Activated naive CD8-positive, alpha-beta T cell treated with anti-CD3 and anti-CD28 coated beads, Interleukin-2, amount 50 U/mL, for 16 hours (primary cell): ENCODE data around the gene LCE2B.
"Not testable (repeated sequence)": the region's sequence is repeated elsewhere in the genome, so short reads cannot be mapped to it uniquely, and the experiment has no call there.

ENCODE experiments used
- DNase-seq: peaks from one replicate; pipeline ENCODE4 v3.0.0-alpha.2; 2020; ENCODE audit warnings: low read depth, low spot score

LCE2B gene

DNA sequence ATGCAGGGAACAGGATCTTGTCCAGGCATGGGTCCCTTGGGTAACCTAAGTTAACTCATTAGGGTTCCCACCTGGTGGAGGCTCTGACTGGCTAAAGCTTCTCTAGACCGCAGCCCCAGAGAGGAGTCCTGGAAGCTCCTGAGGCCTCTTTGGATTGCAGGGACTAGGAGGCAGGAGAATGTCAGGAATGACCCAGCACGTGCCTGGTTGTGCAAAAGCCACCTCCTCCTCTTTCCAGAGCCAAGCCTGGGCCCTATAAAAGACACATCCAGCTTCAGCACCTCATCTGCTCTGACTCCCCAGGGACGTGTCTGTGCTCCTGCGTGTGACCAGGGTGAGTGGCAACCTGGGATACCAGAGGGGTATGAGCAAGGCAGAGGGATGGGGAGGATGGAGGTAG, at the start of gene LCE2B:
Gene LCE2B (plus strand): TSS at position 301 of the 400 bp plus-strand sequence. CDS start 721 bp downstream, outside the sequence.
- DNase-seq: not testable (repeated sequence)

- DNase-seq: no peak
These were observed 45.6 kb upstream of the LCE2B start for GRCh38 chr1:152640351-152640750.

DNA sequence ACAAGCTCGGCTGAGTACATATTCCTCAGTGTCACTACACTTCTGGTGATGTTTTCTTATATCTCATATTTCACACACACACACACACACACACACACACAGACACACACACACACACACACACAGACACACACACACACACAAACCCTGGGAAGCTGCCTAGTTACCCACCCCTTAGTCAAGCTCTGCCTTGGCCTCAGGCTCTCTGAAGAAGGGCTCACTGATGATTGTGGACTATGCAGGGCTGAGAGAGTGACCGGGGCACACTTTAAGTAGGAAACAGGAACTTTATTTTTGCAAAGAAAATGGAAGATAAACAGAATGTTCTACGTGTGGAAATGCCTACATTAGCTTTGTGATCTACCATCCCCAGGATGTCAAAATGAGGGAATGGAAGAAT, 42.0 kb upstream of the LCE2B start:
- no peak for DNase-seq

- DNase-seq: no peak
These were observed 40.8 kb upstream of the LCE2B start for GRCh38 chr1:152645146-152645545.

DNA sequence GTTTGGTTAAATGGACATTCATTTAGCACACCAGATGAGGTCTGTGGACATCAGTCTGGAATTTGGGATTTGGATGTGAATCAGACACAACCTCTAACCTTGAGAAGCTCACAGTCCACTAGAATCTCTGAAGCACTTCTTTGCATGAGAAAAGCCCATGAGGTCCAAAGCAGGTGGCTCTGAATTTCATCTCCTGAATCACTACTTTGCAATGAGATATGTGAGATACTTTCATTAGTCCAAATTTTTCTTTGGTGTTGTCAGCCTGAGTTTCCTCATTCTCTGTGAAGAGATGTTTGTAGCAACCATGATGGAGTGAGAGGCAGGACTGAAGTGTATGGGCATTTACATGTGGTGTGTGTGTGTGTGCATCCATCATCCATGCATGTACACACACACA, 39.3 kb upstream of the LCE2B start:
- DNase-seq: no peak

GRCh38 chr1:152654110-152654509, 31.8 kb upstream of the LCE2B start:
- no peak for DNase-seq

- no peak for DNase-seq
These were observed 29.5 kb upstream of the LCE2B start for GRCh38 chr1:152656459-152656858.

DNA sequence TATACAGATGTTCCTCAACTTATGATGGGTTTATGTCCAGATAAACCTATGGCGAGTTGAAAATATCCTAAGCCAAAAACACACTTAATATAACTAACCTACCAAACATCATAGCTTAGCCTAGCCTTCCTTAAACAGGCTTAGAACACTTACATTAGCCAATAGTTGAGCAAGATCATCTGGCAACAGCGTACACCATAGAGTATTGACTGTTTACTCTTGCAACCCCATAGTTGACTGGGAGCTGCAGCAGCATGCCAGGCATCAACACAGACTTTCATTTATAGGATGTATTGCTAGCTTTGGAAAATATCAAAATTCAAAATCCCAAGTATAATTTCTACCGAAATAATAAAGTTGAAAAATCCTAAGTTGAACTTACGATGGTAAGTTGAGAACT, 28.2 kb upstream of the LCE2B start:
- DNase-seq: no peak

- no peak for DNase-seq
These were observed 27.3 kb upstream of the LCE2B start for GRCh38 chr1:152658649-152659048.

- DNase-seq: no peak
These were observed 22.8 kb upstream of the LCE2B start, which contains the start of gene LCE2D for GRCh38 chr1:152663098-152663497. Gene LCE2D (plus strand): TSS chr1:152663380. CDS start chr1:152664106, 726 bp downstream.

DNA sequence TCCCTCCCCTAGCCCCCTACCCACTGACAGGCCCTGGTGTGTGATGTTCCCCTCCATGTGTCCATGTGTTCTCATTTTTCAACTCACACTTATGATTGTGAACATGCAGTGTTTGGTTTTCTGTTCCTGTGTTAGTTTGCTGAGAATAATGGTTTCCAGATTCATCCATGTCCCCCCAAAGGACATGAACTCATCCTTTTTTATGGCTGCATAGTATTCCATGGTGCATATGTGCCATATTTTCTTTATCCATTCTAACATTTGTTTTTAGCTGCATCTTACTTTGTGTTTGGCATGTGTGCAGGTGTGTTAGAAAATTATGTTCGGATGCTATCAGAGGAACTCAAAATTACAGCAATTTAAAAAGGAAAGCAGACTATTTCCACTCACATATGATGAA, 19.8 kb upstream of the LCE2B start:
- not testable (repeated sequence) for DNase-seq

DNA sequence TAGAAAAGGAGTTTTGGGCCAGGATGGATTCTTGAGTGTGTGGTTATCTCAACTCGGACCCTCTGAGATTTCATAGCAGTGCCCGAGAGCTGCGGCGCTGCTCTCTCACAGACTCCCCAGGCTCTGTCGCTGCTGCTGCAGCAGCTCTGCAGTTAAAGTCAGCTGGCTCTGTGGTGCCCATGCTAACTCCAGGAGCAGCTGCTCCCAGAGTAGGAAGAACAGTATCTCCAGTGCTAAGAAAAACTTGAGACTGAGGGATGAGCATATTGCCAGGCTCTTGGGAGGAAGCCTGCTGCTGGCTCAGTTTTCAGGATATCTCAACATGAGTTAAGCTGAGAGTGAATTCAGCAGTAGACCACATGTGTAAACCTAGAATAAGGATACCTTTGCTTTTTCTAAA, 18.3 kb upstream of the LCE2B start:
- no peak for DNase-seq

- DNase-seq: no peak
These were observed 12.9 kb upstream of the LCE2B start for GRCh38 chr1:152673016-152673415.

DNA sequence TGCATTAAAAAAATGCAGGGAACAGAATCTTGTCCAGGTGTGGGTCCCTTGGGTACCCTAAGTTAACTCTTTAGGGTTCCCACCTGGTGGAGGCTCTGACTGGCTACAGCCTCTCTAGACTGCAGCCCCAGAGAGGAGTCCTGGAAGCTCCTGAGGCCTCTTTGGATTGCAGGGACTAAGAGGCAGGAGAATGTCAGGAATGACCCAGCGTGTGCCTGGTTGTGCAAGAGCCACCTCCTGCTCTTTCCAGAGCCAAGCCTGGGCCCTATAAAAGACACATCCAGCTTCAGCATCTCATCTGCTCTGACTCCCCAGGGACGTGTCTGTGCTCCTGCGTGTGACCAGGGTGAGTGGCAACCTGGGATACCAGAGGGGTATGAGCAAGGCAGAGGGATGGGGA, 10.9 kb upstream of the LCE2B start, which contains the start of gene LCE2C:
Gene LCE2C (plus strand): TSS at position 297 of the 400 bp plus-strand sequence. CDS start 737 bp downstream, outside the sequence.
- not testable (repeated sequence) for DNase-seq

DNA sequence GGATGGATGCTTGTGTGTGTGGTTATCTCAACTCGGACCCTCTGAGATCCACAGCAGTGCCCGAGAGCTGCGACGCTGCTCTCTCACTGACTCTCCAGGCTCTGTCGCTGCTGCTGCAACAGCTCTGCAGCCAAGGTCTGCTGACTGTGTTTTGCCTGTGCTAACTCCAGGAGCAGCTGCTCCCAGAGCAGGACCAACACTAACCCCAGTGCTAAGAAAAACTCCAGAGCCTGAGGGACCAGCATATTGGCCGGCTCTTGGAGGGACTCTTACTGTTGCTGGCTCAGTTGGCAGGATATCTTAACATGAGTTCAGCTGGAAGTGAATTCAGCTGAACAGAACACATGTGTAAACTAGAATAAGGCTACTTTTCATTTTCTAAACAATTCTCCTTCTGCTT, 6.5 kb upstream of the LCE2B start:
- DNase-seq: no peak

- DNase-seq: no peak
These were observed 4.3 kb upstream of the LCE2B start for GRCh38 chr1:152681616-152682015.

DNA sequence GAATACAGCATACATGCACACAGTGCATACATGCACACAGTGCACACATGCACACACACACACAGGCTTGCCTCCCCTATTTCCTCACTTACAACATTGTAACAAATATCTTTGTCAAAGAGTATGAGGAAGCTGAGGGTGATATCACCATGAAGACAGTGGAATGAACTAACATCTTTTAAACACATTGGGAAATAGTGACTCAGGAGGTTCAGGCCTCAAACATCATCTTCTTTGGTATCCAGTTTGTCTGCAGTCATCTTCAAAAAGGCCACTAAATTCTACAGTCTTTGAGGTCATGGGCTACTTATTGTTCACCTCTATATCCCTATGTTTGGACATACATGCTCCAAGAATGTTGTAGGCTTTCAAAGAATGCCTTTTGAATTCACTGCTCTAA, 2.1 kb upstream of the LCE2B start:
- no peak for DNase-seq

DNA sequence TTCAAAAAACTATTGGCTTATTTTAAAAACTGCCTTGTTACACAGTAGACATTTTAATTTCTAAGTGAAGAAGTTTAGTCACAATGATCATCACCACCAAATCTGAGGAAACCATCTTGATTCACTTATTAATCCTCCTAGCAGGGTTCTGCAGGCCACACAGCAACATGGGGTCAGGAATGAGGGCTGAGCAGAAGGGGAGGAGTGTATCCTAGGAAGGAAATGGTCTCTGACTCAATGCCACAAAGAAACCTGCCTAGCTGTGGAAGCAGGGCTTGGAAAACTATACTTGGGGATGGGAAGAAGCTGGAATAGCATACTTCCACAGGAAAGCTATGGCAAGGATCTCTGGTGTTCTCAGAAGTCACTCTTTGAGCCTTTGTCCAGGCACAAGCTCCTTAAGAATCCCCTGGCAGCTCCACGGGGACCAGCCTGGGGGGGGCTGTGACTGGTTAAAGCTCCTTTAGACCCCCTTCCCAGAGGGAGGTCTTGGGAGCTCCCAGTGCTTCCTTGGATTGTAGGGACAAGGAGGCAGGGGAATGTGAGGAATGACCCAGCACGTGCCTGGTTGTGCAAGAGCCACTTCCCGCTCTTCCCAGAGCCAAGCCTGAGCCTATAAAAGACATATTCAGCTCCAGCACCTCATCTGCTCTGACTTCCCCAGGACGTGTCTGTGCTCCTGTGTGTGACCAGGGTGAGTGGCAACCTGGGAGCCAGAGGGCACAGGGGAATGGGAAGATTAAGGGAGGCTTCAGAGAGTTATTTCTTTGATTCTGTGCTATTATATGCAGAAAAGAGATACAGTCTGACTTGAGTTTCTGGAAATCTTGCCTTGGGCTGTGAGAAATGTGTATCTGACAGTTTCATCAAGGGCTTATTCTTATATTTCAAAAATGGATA, 12.0 kb downstream of the LCE2B start, which contains the start of gene LCE2A:
Gene LCE2A (plus strand): TSS at position 645 of the 900 bp plus-strand sequence. CDS start 557 bp downstream, outside the sequence.
- no peak for DNase-seq

- DNase-seq: no peak
These were observed 13.8 kb downstream of the LCE2B start for GRCh38 chr1:152699746-152700145.

DNA sequence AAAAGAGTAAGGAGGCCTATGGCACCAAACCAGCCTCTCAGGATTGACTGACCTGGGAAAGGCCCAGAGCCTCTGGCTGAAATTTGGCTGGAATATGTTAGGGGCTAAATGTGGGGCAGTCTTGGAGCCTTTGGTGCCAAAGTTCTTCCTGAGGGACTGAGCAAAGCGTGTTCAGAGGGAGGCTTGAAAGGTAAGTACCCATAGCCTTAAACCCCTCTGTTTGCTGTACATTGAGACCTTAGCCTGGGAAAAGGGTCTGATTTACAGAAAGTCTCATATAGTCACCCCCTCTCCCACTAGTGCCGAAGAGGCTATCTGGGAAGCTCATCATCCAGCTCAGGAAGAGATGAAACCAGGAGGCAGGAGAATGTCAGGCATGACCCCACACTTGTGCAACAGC, 21.9 kb downstream of the LCE2B start, which contains the start of gene LCE4A:
Gene LCE4A (plus strand): TSS at position 301 of the 400 bp plus-strand sequence. CDS start 916 bp downstream, outside the sequence.
- no peak for DNase-seq

DNA sequence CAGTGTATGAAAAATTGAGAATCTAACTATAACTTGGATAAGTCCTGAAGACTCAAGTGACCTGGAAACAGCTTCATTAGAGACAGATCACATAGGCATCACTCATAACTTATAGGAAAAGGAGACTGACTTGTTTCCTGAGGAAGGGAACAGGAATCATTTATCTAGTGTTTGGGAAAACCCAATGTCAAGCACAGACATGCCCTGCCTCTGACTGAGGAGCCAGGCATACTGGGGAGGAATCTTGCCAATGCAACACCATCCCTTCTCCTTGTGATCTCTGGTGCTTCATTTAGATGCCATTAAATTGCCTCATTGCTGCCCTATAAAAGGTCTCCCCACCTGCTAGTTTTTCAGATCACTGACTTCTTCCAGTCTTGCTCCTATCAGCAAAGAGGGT, 32.3 kb downstream of the LCE2B start:
- no peak for DNase-seq

- DNase-seq: no peak
These were observed 39.3 kb downstream of the LCE2B start for GRCh38 chr1:152725261-152725660.

DNA sequence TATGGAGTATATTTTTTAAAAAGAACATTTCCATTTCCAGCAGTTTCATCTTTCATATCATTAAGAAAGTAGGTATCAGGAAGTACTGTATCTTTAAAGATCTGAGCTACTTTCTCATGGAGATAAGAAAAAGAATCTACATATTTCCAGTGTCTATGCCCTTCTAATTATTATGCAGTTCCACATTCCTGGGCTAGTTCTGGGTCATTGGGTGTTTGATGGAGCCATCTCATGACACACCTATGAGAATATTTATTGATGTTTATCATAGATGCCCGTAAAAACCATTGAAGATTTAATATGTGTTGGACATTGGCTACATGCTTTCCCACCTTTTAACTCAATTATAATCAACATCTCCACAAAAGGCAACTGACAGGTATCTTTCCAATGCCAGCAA, 43.1 kb downstream of the LCE2B start:
- DNase-seq: no peak
